ENCODE measurements around the gene DYNLL1.

GRCh38 chr12:120522568-120522967 lies 26.7 kb downstream of the DYNLL1 start:
- TF ChIP-seq TARDBP (IDR thresholded peaks at IDR 0.05) (no peak), SUZ12 (IDR thresholded peaks at IDR 0.05) (no peak), L3MBTL2 (conservative IDR thresholded peaks at IDR 0.05) (no peak), NFRKB (IDR thresholded peaks at IDR 0.05) (no peak), ZNF384 (IDR thresholded peaks at IDR 0.05) (no peak), FOXK2 (IDR thresholded peaks at IDR 0.05) (no peak), ELF4 (IDR thresholded peaks at IDR 0.05) (no peak), PKNOX1 (IDR thresholded peaks at IDR 0.05) (no peak)

Measured in HEK293T (cell line).